Right lobe of liver (tissue), 6 donors: ENCODE measurements around the gene CACNA1C. TPM values are rescaled to one million over a fixed set of nuclear protein-coding genes. Genes with fewer than 3 reads are reported as not detected.

Experiments
- ATAC-seq, 4 donors: fragments of 200-7000 bp; cut with Tn5 transposase; one replicate each; pipeline ENCODE4 v1.9.1; 2020; ENCODE audit warnings: mild to moderate bottlenecking in 4 of 4, moderate library complexity in 4 of 4
- DNase-seq, 3 donors: peaks; one replicate each; pipeline ENCODE4 v3.0.0-alpha.2; 2020
- H3K27ac ChIP-seq, 3 donors: fragments of 200-600 bp; one replicate each; pipeline ENCODE4 v1.8.0; 2022
- H3K27me3 ChIP-seq, 2 donors: fragments of 200-600 bp; one replicate each; pipeline ENCODE4 v1.8.0; 2022
- H3K36me3 ChIP-seq, 4 donors: fragments of 200-600 bp; sonication (generic) in 1 of 4; one replicate each; pipeline versions ENCODE4 v1.5.1 to v1.8.0; 2017 to 2022; ENCODE audit warnings: control low read depth in 1 of 4
- H3K4me1 ChIP-seq, 4 donors: fragments of 200-600 bp; sonication (generic) in 1 of 4; one replicate each; pipeline versions ENCODE4 v1.5.1 to v1.8.0; 2017 to 2022; ENCODE audit warnings: control low read depth in 1 of 4
- H3K4me3 ChIP-seq, 3 donors: fragments of 200-600 bp; one replicate each; pipeline ENCODE4 v1.8.0; 2022
- H3K9me3 ChIP-seq, 4 donors: fragments of 200-600 bp; sonication (generic) in 1 of 4; one replicate each; pipeline versions ENCODE4 v1.5.1 to v1.8.0; 2017 to 2022; ENCODE audit warnings: control low read depth in 1 of 4
- CTCF ChIP-seq, 4 donors: fragments of 200-600 bp in 3 of 4; fragments of 450-650 bp in 1 of 4; IDR thresholded peaks; one replicate each; pipeline versions ENCODE4 v1.5.1 to v1.8.0; 2016 to 2022; ENCODE audit warnings: antibody characterized with exemption in 4 of 4, mild to moderate bottlenecking in 2 of 4
- POLR2A ChIP-seq: fragments of 450-650 bp; IDR thresholded peaks from one replicate; pipeline ENCODE4 v1.6.1; 2017; ENCODE audit warnings: antibody characterized with exemption, mild to moderate bottlenecking
- WGBS: methylation state at CpG from one replicate; pipeline ENCODE4 v1.1.6; 2018; ENCODE audit warnings: low coverage, low lambda C conversion rate; ENCODE audit not compliant: insufficient coverage; ENCODE audit errors: missing lambda C conversion rate; 5-methylcytosine and 5-hydroxymethylcytosine counted together
- intact Hi-C, 2 donors: fragments of 100-400 bp; cut with DNase I; formaldehyde crosslinking; loops; one replicate each; pipeline versions ENCODE4 v1.11.2 to v1.14.1; 2022
- total RNA-seq, 6 experiments: library from RNA; depleted of rRNA in 2 of 6; stranded (reverse); fragments of >200 nt in 2 of 6; fragmentation: NEBNext Ultra II Directional in 3 of 6; extraction: Animal tissue kit (Norgen Biotek cat#: 25700) in 3 of 6; gene quantifications; one replicate each; pipeline versions ENCODE4 v1.1.0 to v1.2.4, GENCODE V29; 2016 to 2023
- donor health status: DM: no; HTN: yes; CAD: no.
- donor health status: DM: no; HTN: no; CAD: no.
- donor health status: DM: no; HTN: no; CAD: no.
- donor health status: DM: no; HTN: yes; CAD: no.
- donor health status: DM: no; HTN: yes; CAD: no.

CACNA1C gene
- total RNA-seq, 6 experiments from 2014 or later: 0.18 to 1.0 (median 0.57) TPM

- ATAC-seq: peak in 2 of 4 donors; percentile 14 to 46
- peaks cover 0 to 37% (median 14%) of the 10 kb centered on the region in 4 donors for H3K4me1 ChIP-seq
- no peak overlapping the region for H3K27ac ChIP-seq
- no peak overlapping the region for H3K4me3 ChIP-seq
- intact Hi-C loops: no loop called here
- H3K27me3 ChIP-seq: no peaks in the 10 kb centered on the region
- TF ChIP-seq POLR2A (no peak), CTCF (IDR thresholded peaks at IDR 0.05) (peak in 2 of 4 donors; percentile 8 to 17)
- DNase-seq: no peak
- 0% methylated on average over 1 of the region's 1 CpG for WGBS
- H3K9me3 ChIP-seq: no peaks in the 10 kb centered on the region
- no peaks in the 10 kb centered on the region for H3K36me3 ChIP-seq
Measured at GRCh38 chr12:2009623-2010022, 43.2 kb upstream of the CACNA1C start.

GRCh38 chr12:2011643-2012607, 40.9 kb upstream of the CACNA1C start:
- ATAC-seq: peak; percentile 76 to 91 (median 85)
- Histone ChIP-seq H3K9me3 (no peaks in the 10 kb centered on the region), H3K36me3 (no peaks in the 10 kb centered on the region), H3K4me1 (peaks cover 0 to 37% (median 14%) of the 10 kb centered on the region in 4 donors), H3K27ac (peak overlapping the region; percentile 25 to 63 (median 57)), H3K4me3 (no peak overlapping the region), H3K27me3 (no peaks in the 10 kb centered on the region)
- 46% methylated on average over 7 of the region's 7 CpGs for WGBS
- peak in 2 of 3 donors; percentile 23 to 78 for DNase-seq
- TF ChIP-seq POLR2A (no peak), CTCF (IDR thresholded peaks at IDR 0.05) (no peak)
- intact Hi-C loops: no loop called here

- H3K27me3 ChIP-seq: no peaks in the 10 kb centered on the region
- TF ChIP-seq POLR2A: no peak
- TF ChIP-seq CTCF (IDR thresholded peaks at IDR 0.05): no peak
- intact Hi-C loops: no loop called here
- H3K9me3 ChIP-seq: no peaks in the 10 kb centered on the region
- WGBS: 77% methylated on average over 3 of the region's 3 CpGs
- H3K4me1 ChIP-seq: peaks cover 0 to 37% (median 14%) of the 10 kb centered on the region in 4 donors
- no peak overlapping the region for H3K4me3 ChIP-seq
- no peak for DNase-seq
- H3K27ac ChIP-seq: peak overlapping the region; percentile 25 to 63 (median 57)
- no peaks in the 10 kb centered on the region for H3K36me3 ChIP-seq
- no peak for ATAC-seq
Measured at GRCh38 chr12:2013086-2013485, 39.7 kb upstream of the CACNA1C start.

- Histone ChIP-seq H3K27me3 (no peaks in the 10 kb centered on the region), H3K36me3 (no peaks in the 10 kb centered on the region), H3K9me3 (no peaks in the 10 kb centered on the region), H3K4me3 (no peak overlapping the region), H3K27ac (peak overlapping the region in 1 of 3 donors; percentile 5), H3K4me1 (peaks cover 0 to 37% (median 14%) of the 10 kb centered on the region in 4 donors)
- DNase-seq (peak in 2 of 3 donors; percentile 48 to 55), ATAC-seq (peak; percentile 59 to 74 (median 64))
- TF ChIP-seq POLR2A (no peak), CTCF (IDR thresholded peaks at IDR 0.05) (no peak)
- intact Hi-C loops: no loop called here
- WGBS: 9% methylated on average over 4 of the region's 4 CpGs
Measured at GRCh38 chr12:2013527-2014223, 39.1 kb upstream of the CACNA1C start.
